ENCODE results near the gene ADAM12.

DNA sequence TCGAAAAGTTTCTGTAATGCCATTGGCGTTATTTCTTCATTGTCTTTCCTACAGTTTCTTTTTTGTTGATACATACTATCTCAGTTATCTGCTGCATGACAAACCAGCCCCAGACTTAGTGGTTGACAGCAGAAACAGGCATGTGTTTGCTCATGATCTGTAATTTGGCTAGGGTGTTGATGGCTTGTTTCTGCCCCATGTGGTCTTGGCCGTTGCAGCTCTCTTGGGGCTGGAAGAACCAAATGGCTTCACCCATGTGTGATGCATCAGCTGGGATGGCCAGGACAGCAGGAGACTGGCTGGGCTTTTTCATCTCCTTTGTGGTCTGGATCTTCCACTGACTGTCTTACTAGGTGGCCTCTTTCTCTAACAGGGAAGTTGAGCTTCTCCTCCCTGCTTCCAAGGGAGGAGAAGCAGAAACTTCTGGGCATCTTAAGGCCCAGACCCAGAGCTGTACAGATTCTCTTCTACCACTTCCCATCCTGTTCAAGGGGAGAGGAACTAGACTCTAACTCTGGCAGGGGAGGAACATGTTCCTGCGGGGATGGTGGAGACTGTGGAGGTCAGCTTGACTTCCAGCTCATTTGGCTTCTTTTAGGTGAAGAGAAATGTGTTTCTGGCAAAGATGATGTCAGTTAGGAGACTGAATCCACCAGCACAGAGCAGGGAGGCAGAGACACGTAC is 402.6 kb downstream of the ADAM12 start:
- TF ChIP-seq, protein P1, sequence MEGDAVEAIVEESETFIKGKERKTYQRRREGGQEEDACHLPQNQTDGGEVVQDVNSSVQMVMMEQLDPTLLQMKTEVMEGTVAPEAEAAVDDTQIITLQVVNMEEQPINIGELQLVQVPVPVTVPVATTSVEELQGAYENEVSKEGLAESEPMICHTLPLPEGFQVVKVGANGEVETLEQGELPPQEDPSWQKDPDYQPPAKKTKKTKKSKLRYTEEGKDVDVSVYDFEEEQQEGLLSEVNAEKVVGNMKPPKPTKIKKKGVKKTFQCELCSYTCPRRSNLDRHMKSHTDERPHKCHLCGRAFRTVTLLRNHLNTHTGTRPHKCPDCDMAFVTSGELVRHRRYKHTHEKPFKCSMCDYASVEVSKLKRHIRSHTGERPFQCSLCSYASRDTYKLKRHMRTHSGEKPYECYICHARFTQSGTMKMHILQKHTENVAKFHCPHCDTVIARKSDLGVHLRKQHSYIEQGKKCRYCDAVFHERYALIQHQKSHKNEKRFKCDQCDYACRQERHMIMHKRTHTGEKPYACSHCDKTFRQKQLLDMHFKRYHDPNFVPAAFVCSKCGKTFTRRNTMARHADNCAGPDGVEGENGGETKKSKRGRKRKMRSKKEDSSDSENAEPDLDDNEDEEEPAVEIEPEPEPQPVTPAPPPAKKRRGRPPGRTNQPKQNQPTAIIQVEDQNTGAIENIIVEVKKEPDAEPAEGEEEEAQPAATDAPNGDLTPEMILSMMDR (IDR thresholded peaks at IDR 0.05; ENCODE audit: low read depth, low read length), result no peak
- TF ChIP-seq EZH2phosphoT487 (IDR thresholded peaks at IDR 0.05; ENCODE audit: low read depth), result no peak

Data from OCI-LY3 (cell line).